HEK293 (cell line): ENCODE measurements around the gene GCNA.

Source experiments
- HOXA7 ChIP-seq: sonication (generic); formaldehyde crosslinking; IDR thresholded peaks from 2 replicates; pipeline ENCODE4 v1.8.1; 2022; ENCODE audit warnings: missing genetic modification reagents, borderline replicate concordance
- ZNF362 ChIP-seq: fragments of 450-650 bp; formaldehyde crosslinking; IDR thresholded peaks from 2 replicates; pipeline ENCODE4 v1.5.1; 2016; ENCODE audit warnings: missing biosample characterization, missing genetic modification characterization

DNA sequence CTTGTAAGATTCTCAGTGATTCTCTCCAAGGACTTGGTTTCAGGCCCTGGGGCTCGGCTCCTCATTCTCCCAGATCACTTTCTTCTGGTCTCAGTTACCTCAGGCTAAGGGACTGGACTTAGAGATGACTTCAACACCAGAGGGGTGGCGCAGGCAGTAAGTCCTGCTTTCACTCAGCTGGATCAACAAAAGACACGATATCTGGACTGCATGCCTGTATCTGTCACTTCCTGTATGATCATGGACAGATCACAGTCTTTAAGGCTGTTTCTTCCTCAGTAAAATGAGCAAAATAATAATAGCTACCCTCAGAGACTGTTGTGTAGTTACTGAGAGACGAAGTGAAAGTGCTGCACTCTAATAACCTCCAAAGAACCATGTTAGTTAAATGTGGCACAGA, 59.6 kb downstream of the GCNA start:
- no peak for TF ChIP-seq ZNF362
- TF ChIP-seq HOXA7 = no peak
